ENCODE data around the gene RAB3C.

RAB3C gene

GRCh38 chr5:58606064-58606463 lies 23.2 kb downstream of the RAB3C start:
- no peak for DNase-seq

GRCh38 chr5:58615972-58616371 lies 33.1 kb downstream of the RAB3C start:
- DNase-seq, result no peak

GRCh38 chr5:58617241-58617640 lies 34.4 kb downstream of the RAB3C start:
- DNase-seq, result no peak

GRCh38 chr5:58620336-58620735 lies 37.5 kb downstream of the RAB3C start:
- DNase-seq, result no peak

GRCh38 chr5:58622936-58623871 lies 40.3 kb downstream of the RAB3C start:
- DNase-seq, result no peak

GRCh38 chr5:58628626-58629025 lies 45.8 kb downstream of the RAB3C start:
- no peak for DNase-seq

GRCh38 chr5:58629271-58630159 lies 46.6 kb downstream of the RAB3C start:
- no peak for DNase-seq

GRCh38 chr5:58631895-58632294 lies 49.0 kb downstream of the RAB3C start:
- DNase-seq, result no peak

- no peak for DNase-seq
These were observed 52.5 kb downstream of the RAB3C start for GRCh38 chr5:58635416-58635815.

- DNase-seq, result no peak
These were observed 57.1 kb downstream of the RAB3C start for GRCh38 chr5:58640011-58640410.

GRCh38 chr5:58641533-58641932 lies 58.7 kb downstream of the RAB3C start:
- DNase-seq, result no peak

- no peak for DNase-seq
These were observed 66.0 kb downstream of the RAB3C start for GRCh38 chr5:58648846-58649245.

GRCh38 chr5:58649716-58650115 lies 66.8 kb downstream of the RAB3C start:
- no peak for DNase-seq

GRCh38 chr5:58653521-58653920 lies 70.6 kb downstream of the RAB3C start:
- no peak for DNase-seq

GRCh38 chr5:58666141-58666540 lies 83.3 kb downstream of the RAB3C start:
- no peak for DNase-seq

GRCh38 chr5:58666598-58667581 lies 84.0 kb downstream of the RAB3C start:
- no peak for DNase-seq

- DNase-seq, result no peak
These were observed 87.7 kb downstream of the RAB3C start for GRCh38 chr5:58670582-58670981.

- no peak for DNase-seq
These were observed 88.3 kb downstream of the RAB3C start for GRCh38 chr5:58671155-58671554.

- DNase-seq, result no peak
These were observed 89.6 kb downstream of the RAB3C start for GRCh38 chr5:58672521-58672920.

- no peak for DNase-seq
These were observed 91.2 kb downstream of the RAB3C start for GRCh38 chr5:58674070-58674469.

GRCh38 chr5:58674711-58675110 lies 91.8 kb downstream of the RAB3C start:
- no peak for DNase-seq

- no peak for DNase-seq
These were observed 92.5 kb downstream of the RAB3C start for GRCh38 chr5:58675341-58675740.

- DNase-seq, result no peak
These were observed 94.8 kb downstream of the RAB3C start for GRCh38 chr5:58677650-58678049.

All from activated naive CD4-positive, alpha-beta T cell treated with Interleukin-2 at 50 U/mL for 16 hours (primary cell).